ENCODE data around the gene MBD3L2B.
A peak's percentile ranks its signal among the peaks of the same experiment; 100 is the strongest.
"Not testable (repeated sequence)": the region's sequence is repeated elsewhere in the genome, so short reads cannot be mapped to it uniquely, and the experiment has no call there.

Gene MBD3L2B

DNA sequence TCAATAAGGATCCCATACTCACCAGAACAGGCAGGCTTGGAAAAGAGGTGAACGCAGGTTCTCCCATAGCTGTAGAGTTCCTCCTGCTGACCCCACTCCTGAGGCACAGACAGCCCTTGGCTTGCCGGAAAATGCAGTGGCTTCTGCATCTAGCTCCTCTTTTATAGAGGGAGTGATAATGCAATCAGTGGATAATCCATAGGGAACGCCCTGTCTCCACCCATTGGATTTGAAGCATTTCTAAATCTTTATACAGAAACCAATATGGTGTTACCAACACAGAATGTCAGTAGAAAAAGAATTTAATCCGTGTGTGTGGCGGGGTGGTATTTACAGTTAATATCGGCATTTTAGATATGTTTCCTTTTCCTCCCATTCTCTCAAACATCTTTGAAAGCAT lies at the start of gene MBD3L2B:
TSS of gene MBD3L2B (minus strand) at position 101 of the 400 bp plus-strand sequence. CDS start at position 67, 34 bp downstream.
- not testable (repeated sequence) for DNase-seq (ENCODE audit: low spot score)

DNA sequence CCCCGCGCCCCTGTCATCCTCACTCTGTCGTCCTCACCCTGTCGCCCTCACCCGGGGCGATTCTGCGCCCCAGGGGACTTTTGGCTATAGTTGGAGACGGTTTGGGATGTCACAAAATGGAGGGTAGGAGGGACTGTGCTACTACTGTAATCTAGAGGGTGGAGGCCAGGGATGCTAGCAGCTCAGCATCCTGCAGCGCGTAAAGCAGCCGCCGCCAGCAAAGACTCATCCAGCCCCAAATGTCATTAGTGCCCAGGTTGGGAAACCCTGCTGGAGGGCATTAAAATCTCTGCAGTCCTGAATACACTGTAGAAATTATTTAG lies 48.6 kb upstream of the MBD3L2B start:
- no peak for DNase-seq (ENCODE audit: low spot score)

DNA sequence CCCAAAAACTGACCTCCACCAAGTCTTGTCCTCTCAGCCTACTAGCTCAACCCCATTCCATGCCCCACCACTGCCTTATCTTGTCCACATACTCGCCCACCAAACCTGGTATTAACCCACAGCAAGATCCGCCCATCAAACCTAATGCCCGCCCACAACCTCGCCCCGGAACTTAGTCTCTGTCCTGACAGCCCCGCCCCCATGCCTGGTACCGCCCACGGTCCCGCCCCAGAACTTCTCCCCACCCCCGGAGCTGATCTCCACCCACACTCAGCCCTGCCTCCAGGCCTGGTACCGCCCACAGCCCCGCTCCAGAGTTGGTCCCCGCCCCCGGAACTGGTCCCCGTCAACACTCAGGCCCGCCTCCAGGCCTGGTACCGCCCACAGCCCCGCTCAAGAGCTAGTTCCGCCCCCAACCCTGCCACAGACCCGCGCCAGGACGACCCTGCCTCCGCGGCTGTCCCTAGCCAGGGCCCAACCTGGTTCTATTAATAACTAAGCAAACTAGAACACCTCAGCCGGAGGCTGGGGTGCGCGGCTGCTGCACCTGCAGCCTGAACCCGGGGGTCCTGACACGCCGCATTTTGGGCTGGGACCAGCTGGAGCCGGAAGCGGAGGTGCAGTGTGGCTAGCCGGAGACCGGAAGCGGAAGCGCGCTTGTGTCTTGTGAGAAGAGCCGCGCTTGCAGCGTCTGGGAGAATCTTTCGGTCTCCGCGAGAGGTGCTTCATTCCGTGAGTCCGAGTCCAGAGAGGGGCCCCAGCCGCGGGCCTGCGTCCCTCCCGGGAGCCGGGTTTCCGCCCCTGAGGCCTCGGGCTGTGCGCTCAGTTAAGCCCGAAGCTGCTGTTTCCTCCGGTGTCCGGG lies 48.0 kb upstream of the MBD3L2B start, which contains the start of gene ZNF557:
TSS of gene ZNF557 (plus strand) at position 662 of the 862 bp plus-strand sequence. CDS start 5,372 bp downstream, outside the sequence.
- peak; percentile 98 for DNase-seq (ENCODE audit: low spot score)

DNA sequence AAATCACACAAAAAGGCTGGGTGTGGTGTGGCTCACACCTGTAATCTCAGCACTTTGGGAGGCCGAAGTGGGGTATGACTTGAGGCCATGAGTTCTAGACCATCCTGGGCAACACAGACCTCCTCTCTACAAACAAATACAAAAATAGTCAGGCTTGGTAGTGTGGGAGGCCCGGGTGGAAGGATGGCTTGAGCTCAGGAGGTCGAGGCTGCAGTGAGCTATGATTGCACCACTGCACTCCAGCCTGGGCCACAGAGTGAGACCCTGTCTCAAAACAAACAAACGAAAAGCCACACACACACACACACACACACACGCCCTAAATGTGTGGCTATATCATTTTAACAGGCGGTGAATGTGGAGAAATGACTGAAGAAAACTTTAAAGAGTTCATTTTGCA lies 47.4 kb upstream of the MBD3L2B start:
- no peak for DNase-seq (ENCODE audit: low spot score)

DNA sequence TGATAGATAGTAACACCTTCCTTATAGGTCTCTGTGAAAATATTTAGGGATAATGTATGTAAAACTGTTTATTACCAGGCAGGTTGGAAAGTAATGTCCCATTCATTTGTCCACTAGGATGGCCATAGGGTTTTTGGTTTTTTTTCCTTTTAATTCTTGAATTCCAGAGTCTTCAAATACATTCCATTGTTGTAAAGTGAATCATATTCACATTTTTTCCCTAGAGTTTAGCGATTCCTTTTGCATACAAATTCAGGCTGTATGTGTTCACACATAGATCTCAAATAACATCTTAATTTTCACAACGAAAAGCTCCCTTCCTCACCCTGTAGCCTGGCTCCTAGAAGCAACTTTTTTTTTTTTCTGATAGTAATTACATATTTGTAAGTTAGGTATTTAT lies 46.5 kb upstream of the MBD3L2B start:
- no peak for DNase-seq (ENCODE audit: low spot score)

DNA sequence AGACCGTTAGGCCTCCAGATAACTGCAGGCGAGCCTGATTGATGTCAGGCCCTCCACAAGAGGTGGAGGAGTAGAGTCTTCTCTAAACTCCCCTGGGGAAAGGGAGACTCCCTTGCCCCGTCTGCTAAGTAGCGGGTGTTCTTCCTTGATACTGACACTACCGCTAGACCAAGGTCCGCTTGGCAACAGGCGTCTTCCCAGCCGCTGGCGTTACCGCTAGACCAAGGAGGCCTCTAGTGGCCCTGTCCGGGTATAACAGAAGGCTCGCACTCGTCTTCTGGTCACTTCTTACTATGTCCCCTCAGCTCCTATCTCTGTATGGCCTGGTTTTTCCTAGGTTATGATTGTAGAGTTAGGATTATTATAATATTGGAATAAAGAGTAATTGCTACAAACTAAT lies 45.9 kb upstream of the MBD3L2B start:
- DNase-seq (ENCODE audit: low spot score), result not testable (repeated sequence)

DNA sequence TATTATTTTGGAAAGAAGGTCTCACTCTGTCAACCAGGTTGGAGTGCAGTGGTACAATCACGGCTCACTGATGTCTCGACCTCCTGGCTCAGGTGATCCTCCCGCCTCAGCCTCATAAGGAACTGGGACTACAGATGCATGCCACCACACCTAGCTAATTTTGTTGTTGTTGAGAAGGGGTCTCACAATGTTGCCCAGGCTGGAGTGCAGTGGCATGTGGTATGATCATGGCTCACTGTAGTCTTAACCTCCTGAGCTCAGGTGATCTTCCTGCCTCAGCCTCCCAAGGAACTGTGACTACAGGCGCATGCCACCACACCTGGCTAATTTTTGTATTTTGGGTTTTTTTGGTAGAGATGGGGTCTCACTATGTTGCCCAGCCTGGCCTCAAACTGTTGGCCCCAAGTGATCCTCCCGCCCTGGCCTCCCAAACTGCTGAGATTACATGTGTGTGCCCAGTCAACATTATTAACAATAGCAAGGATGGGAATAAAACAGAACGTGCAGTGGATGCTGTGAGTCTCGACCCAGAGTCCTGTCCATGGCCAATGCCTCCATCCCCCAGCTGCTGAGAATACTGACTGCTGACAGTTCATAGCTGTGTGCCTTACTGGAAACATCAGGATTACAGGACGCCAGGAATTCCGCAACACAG lies 42.7 kb upstream of the MBD3L2B start:
- no peak for DNase-seq (ENCODE audit: low spot score)

DNA sequence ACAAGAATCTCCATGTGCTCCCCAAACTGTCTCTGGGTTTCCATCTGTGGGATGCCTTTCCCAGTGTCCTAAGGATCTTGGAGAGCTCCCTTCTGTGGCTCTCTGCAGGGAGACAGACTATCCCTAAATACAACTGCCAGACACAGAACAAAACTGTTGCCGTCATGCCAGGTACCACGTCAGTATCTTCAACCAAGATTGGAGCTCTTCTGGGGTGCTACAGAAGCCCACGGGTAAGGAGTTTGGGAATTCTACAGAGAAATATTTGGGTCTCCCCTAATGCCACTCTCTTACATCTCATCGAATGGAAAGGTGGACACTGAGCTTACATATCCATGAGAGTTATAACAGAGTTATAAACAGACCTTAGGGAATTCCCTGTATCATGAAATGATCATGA lies 42.1 kb upstream of the MBD3L2B start:
- no peak for DNase-seq (ENCODE audit: low spot score)

DNA sequence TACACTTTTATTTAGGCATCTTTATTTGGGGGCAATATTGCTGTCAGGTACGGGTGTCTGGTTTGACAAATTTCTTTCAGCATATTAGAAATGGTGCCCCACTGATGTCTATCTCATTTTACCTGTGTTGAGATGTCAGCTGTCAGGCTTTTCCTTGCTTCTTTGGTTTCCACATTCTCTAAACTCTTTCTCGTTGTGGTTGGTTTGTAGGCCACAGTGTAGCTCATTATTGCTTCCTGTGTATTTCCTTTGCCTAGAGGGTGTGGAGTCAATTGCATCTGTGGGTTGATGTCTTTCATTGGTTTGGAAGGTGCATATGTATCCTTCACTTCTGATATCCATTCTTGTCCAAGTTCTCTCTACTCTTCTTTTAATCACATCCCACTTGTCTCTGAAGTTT lies 38.7 kb upstream of the MBD3L2B start:
- not testable (repeated sequence) for DNase-seq (ENCODE audit: low spot score)

DNA sequence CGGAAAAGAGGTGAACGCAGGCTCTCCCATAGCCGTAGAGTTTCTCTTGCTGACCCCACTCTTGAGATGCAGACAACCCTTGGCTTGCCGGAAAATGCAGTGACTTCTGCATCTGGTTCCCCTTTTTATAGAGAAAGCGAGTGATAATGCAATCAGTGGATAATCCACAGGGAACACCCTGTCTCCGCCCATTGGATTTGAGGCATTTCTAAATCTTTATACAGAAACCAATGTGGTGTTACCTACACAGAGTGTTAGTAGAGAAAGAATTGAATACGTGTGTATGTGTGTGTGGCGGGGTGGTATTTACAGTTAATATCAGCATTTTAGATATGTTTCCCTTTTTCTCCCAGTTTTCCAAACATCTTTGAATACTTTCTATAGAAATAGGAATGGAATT lies 37.3 kb upstream of the MBD3L2B start, which contains the start of gene MBD3L3:
TSS of gene MBD3L3 (minus strand) at position 101 of the 400 bp plus-strand sequence. CDS start at position 30, 71 bp downstream.
- DNase-seq (ENCODE audit: low spot score), result not testable (repeated sequence)

DNA sequence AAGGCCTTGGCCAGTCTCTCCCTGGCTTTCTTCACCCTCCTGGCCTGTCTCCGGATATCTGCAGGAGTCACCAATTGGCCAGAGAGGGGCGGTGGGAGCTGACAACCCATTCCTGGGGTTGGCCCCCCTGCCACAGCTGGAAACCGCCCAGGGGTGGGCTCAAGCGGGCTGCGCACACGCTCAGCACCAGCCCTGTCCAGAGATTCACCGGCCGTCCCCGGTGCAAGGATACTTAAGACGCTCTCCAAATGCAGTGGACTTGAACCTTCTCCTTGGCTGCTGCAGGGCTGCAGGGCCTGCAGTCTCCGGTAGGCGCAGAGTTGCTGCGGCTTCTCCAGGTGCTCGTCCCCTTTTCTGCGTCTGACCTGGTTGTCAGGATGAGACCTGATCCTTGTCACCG lies 35.1 kb upstream of the MBD3L2B start:
- not testable (repeated sequence) for DNase-seq (ENCODE audit: low spot score)

DNA sequence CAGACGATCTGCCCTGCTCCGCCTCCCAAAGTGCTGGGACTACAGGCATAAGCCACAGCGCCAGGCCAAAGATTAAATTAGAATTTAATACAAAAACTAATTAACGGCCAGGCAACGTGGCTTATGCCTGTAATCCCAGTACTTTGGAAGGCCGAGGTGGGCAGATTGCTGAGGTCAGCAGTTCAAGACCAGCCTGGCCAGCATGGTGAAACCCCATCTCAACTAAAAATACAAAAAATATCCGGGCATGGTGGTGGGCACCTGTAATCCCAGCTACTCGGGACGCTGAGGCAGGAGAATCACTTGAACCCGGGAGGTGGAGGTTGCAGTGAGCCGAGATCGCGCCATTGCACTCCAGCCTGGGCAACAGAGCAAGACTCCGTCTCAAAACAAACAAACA lies 34.4 kb upstream of the MBD3L2B start:
- not testable (repeated sequence) for DNase-seq (ENCODE audit: low spot score)

DNA sequence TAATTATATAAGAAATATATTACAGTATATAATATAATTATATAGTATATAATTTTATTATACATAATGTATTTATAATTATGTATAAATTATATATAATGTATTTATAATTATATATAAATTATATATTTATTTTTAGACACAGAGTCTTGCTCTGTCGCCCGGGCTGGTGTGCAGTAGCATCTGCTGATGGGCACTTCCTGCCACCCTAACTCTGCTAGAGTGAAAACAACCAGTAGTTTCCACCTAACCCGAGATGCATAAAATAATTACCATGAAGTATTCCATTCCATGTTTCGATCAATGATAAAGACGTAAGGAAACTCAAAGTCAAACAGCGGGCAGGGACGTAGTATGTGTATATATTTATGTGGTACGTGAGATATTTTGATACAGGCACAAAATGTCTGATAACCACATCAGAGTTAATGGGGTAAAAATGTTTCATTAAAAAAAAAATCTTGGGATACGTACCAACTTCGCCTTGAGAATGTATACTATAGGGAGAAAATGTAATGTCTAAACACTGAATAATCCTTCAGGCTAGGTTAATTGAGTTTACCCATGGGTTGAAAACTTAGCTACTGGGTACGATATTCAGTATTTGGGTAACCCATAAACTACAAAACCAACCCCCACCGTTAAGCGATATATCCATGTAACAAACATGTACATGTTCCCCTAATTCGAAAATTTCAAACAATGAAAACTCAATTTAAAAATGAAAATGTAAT lies 33.6 kb upstream of the MBD3L2B start:
- DNase-seq (ENCODE audit: low spot score), result not testable (repeated sequence)

DNA sequence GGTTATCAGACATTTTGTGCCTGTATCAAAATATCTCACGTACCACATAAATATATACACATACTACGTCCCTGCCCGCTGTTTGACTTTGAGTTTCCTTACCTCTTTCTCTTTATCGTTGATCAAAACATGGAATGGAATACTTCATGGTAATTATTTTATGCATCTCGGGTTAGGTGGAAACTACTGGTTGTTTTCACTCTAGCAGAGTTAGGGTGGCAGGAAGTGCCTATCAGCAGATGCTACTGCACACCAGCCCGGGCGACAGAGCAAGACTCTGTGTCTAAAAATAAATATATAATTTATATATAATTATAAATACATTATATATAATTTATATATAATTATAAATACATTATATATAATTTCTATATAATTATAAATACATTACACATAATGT lies 31.7 kb upstream of the MBD3L2B start:
- not testable (repeated sequence) for DNase-seq (ENCODE audit: low spot score)

DNA sequence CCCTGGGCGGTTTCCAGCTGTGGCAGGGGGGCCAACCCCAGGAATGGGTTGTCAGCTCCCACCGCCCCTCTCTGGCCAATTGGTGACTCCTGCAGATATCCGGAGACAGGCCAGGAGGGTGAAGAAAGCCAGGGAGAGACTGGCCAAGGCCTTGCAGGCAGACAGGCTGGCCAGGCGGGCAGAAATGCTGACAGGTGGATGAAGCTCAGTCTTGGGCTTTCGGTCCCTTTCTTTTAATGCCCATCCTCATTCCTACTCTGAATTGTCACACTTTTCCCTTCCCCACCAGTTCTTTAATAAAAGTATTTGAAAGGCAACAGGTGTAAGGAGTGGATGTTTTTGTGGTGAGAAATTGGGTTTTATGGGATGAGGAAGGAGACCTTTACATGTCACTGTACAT lies 30.2 kb upstream of the MBD3L2B start:
- DNase-seq (ENCODE audit: low spot score), result not testable (repeated sequence)

DNA sequence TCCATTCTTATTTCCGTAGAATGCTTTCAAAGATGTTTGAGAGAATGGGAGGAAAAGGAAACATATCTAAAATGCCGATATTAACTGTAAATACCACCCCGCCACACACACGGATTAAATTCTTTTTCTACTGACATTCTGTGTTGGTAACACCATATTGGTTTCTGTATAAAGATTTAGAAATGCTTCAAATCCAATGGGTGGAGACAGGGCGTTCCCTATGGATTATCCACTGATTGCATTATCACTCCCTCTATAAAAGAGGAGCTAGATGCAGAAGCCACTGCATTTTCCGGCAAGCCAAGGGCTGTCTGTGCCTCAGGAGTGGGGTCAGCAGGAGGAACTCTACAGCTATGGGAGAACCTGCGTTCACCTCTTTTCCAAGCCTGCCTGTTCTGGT lies 27.8 kb upstream of the MBD3L2B start, which contains the start of gene MBD3L2:
TSS of gene MBD3L2 (plus strand) at position 301 of the 400 bp plus-strand sequence. CDS start at position 354, 53 bp downstream.
- DNase-seq (ENCODE audit: low spot score), result not testable (repeated sequence)

DNA sequence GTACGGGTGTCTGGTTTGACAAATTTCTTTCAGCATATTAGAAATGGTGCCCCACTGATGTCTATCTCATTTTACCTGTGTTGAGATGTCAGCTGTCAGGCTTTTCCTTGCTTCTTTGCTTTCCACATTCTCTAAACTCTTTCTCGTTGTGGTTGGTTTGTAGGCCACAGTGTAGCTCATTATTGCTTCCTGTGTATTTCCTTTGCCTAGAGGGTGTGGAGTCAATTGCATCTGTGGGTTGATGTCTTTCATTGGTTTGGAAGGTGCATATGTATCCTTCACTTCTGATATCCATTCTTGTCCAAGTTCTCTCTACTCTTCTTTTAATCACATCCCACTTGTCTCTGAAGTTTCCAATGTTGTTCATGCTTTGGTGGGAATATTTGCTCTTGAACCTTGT lies 20.3 kb upstream of the MBD3L2B start:
- not testable (repeated sequence) for DNase-seq (ENCODE audit: low spot score)

DNA sequence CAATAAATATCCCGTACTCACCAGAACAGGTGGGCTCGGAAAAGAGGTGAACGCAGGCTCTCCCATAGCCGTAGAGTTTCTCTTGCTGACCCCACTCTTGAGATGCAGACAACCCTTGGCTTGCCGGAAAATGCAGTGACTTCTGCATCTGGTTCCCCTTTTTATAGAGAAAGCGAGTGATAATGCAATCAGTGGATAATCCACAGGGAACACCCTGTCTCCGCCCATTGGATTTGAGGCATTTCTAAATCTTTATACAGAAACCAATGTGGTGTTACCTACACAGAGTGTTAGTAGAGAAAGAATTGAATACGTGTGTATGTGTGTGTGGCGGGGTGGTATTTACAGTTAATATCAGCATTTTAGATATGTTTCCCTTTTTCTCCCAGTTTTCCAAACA lies 18.8 kb upstream of the MBD3L2B start, which contains the start of gene MBD3L4:
TSS of gene MBD3L4 (minus strand) at position 101 of the 400 bp plus-strand sequence. CDS start at position 66, 35 bp downstream.
- DNase-seq (ENCODE audit: low spot score), result not testable (repeated sequence)

DNA sequence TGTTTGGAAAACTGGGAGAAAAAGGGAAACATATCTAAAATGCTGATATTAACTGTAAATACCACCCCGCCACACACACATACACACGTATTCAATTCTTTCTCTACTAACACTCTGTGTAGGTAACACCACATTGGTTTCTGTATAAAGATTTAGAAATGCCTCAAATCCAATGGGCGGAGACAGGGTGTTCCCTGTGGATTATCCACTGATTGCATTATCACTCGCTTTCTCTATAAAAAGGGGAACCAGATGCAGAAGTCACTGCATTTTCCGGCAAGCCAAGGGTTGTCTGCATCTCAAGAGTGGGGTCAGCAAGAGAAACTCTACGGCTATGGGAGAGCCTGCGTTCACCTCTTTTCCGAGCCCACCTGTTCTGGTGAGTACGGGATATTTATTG lies 9.0 kb upstream of the MBD3L2B start, which contains the start of gene MBD3L5:
TSS of gene MBD3L5 (plus strand) at position 301 of the 400 bp plus-strand sequence. CDS start at position 335, 34 bp downstream.
- DNase-seq (ENCODE audit: low spot score), result not testable (repeated sequence)

DNA sequence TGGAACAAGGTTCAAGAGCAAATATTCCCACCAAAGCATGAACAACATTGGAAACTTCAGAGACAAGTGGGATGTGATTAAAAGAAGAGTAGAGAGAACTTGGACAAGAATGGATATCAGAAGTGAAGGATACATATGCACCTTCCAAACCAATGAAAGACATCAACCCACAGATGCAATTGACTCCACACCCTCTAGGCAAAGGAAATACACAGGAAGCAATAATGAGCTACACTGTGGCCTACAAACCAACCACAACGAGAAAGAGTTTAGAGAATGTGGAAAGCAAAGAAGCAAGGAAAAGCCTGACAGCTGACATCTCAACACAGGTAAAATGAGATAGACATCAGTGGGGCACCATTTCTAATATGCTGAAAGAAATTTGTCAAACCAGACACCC lies 7.6 kb upstream of the MBD3L2B start:
- not testable (repeated sequence) for DNase-seq (ENCODE audit: low spot score)

DNA sequence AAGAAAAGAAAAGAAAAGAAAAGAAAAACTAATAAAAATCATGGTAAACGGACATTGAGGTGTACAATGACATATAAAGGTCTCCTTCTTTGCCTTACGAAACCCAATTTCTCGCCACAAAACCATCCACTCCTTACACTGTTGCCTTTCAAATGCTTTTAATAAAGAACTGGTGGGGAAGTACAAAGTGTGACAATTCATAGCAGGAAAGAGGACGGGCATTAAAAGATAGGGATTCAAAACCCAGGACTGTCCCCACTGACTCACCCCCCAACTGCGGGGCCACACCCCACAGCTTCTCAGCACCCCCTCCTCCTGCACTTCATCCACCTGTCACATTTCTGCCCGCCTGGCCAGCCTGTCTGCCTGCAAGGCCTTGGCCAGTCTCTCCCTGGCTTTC lies 2.4 kb downstream of the MBD3L2B start:
- no peak for DNase-seq (ENCODE audit: low spot score)

DNA sequence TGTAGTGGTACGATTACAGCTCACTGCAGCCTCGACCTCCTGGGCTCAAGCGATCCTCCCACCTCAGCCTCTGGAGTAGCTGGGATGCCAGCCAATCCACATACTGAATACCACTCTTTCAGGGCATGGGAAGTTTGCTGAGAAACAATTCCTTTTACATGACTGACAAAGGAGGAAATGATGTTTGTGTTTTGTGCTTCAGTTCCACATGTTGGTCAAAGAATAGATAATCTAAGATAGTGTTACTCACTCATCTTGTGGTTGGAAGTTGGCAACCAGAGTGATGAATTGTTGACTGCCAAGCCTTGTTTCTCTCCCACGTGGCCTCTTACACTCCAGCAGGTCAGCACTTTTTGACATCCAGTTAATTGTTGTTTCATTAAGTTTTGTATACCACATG lies 7.6 kb downstream of the MBD3L2B start:
- no peak for DNase-seq (ENCODE audit: low spot score)
